GM18858 (cell line): ENCODE measurements around the gene CFDP1.

Source experiments
- ATAC-seq: cut with Tn5 transposase; IDR thresholded peaks from one replicate; pipeline ENCODE4 v1.9.1; 2021; ENCODE audit not compliant: unreplicated experiment

CFDP1 gene

GRCh38 chr16:75252946-75253911, 180.1 kb downstream of the CFDP1 start:
- no peak for ATAC-seq

- ATAC-seq = no peak
Measured at GRCh38 chr16:75252049-75252864, 181.0 kb downstream of the CFDP1 start.

- ATAC-seq = peak; percentile 64
Measured at GRCh38 chr16:75251280-75252048, 181.8 kb downstream of the CFDP1 start, which contains the start of gene BCAR1. Gene BCAR1 (minus strand): TSS chr16:75251624. CDS start chr16:75251482, 142 bp downstream.

- ATAC-seq = no peak
Measured at GRCh38 chr16:75250809-75251279, 182.5 kb downstream of the CFDP1 start.

GRCh38 chr16:75250089-75250808, 183.1 kb downstream of the CFDP1 start:
- ATAC-seq = no peak

- ATAC-seq = no peak
Measured at GRCh38 chr16:75249441-75249840, 183.9 kb downstream of the CFDP1 start.

GRCh38 chr16:75248536-75249380, 184.5 kb downstream of the CFDP1 start:
- ATAC-seq = no peak

GRCh38 chr16:75248142-75248535, 185.2 kb downstream of the CFDP1 start:
- ATAC-seq = no peak

- ATAC-seq = no peak
Measured at GRCh38 chr16:75247249-75247648, 186.1 kb downstream of the CFDP1 start.

- ATAC-seq = no peak
Measured at GRCh38 chr16:75246504-75247205, 186.6 kb downstream of the CFDP1 start.

GRCh38 chr16:75244844-75245758, 188.2 kb downstream of the CFDP1 start:
- ATAC-seq = no peak

- no peak for ATAC-seq
Measured at GRCh38 chr16:75244225-75244809, 189.0 kb downstream of the CFDP1 start.
